Measurements from ENCODE around the gene ANKRD13B.

Gene ANKRD13B

GRCh38 chr17:29594519-29595090, 1.7 kb downstream of the ANKRD13B start:
- TF ChIP-seq HIC1 (tag by site-specific recombination; IDR thresholded peaks at IDR 0.05) (peak; percentile 74), SCRT2 (tag by site-specific recombination; IDR thresholded peaks at IDR 0.05) (0 out of 2 replicates have a peak, but pooled peaks have one; percentile 10), ZNF221 (tag by site-specific recombination; IDR thresholded peaks at IDR 0.05; ENCODE audit: borderline replicate concordance) (no peak), ZNF335 (tag by site-specific recombination; conservative IDR thresholded peaks at IDR 0.05) (peak; percentile 9; the same call in 1 of the 2 replicates)
- POLR2A ChIA-PET = interaction anchor here (1.2 to 1.7 kb wide), 2 partner anchors 14 to 28 kb away, joined by 4 to 5 read pairs; partner anchors contain the start of gene CORO6
- H3K4me3 ChIP-seq (ENCODE audit: low read depth, low read length) = peak overlapping the region; percentile 67; the same call in 1 of the 2 replicates

GRCh38 chr17:29595107-29595942, 2.4 kb downstream of the ANKRD13B start:
- ChIA-PET CTCF (interaction anchor here (0.9 to 5.1 kb wide), 5 partner anchors 10 to 44 kb away, joined by 3 to 74 read pairs (median 3); no protein-coding TSS in a partner anchor), POLR2A (interaction anchor here (0.7 to 1.2 kb wide), 2 partner anchors 14 to 42 kb away, joined by 4 read pairs; no protein-coding TSS in a partner anchor)
- H3K4me1 ChIP-seq (ENCODE audit: control insufficient read depth, insufficient read depth, low read length) = peaks cover 36% of the 10 kb centered on the region
- no peaks in the 10 kb centered on the region for H3K9me3 ChIP-seq (ENCODE audit: control insufficient read depth, insufficient read depth, low read depth, low read length)
- H3K27ac ChIP-seq (ENCODE audit: extremely low read depth, low read depth, low read length) = no peak overlapping the region
- no peaks in the 10 kb centered on the region for H3K36me3 ChIP-seq (ENCODE audit: control insufficient read depth in 2 of 2, insufficient read depth in 1 of 2, low read length in 2 of 2)
- no peak overlapping the region for H3K4me3 ChIP-seq (ENCODE audit: low read depth, low read length)
- TF ChIP-seq ZSCAN16 (tag by site-specific recombination; IDR thresholded peaks at IDR 0.05) (no peak), ZNF140 (tag by site-specific recombination; IDR thresholded peaks at IDR 0.05) (no peak), SCRT2 (tag by site-specific recombination; IDR thresholded peaks at IDR 0.05) (no peak), ZNF341 (tag by site-specific recombination; IDR thresholded peaks at IDR 0.05; ENCODE audit: low read depth) (no peak), RBAK (tag by site-specific recombination; IDR thresholded peaks at IDR 0.05) (no peak), ZNF596 (tag by site-specific recombination; IDR thresholded peaks at IDR 0.05) (no peak), ZNF416 (tag by site-specific recombination; IDR thresholded peaks at IDR 0.05) (no peak), BCL11B (tag by site-specific recombination; IDR thresholded peaks at IDR 0.05; ENCODE audit: low read depth) (no peak), ZBTB17 (tag by site-specific recombination; IDR thresholded peaks at IDR 0.05) (peak; percentile 68), PRDM10 (tag by site-specific recombination; IDR thresholded peaks at IDR 0.05) (no peak), EGR2 (tag by site-specific recombination; IDR thresholded peaks at IDR 0.05; ENCODE audit: low read depth) (0 out of 2 replicates have a peak, but pooled peaks have one; percentile 35), GLI4 (tag by site-specific recombination; IDR thresholded peaks at IDR 0.05) (no peak), ZNF626 (tag by site-specific recombination; IDR thresholded peaks at IDR 0.05) (no peak), SP2 (tag by site-specific recombination; IDR thresholded peaks at IDR 0.05) (no peak), ZNF660 (tag by site-specific recombination; IDR thresholded peaks at IDR 0.05) (no peak), ZNF350 (tag by site-specific recombination; IDR thresholded peaks at IDR 0.05) (no peak)
- TF ChIP-seq, protein P1, sequence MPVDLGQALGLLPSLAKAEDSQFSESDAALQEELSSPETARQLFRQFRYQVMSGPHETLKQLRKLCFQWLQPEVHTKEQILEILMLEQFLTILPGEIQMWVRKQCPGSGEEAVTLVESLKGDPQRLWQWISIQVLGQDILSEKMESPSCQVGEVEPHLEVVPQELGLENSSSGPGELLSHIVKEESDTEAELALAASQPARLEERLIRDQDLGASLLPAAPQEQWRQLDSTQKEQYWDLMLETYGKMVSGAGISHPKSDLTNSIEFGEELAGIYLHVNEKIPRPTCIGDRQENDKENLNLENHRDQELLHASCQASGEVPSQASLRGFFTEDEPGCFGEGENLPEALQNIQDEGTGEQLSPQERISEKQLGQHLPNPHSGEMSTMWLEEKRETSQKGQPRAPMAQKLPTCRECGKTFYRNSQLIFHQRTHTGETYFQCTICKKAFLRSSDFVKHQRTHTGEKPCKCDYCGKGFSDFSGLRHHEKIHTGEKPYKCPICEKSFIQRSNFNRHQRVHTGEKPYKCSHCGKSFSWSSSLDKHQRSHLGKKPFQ (tag by site-specific recombination; IDR thresholded peaks at IDR 0.05) = peak; percentile 79; the same call in 1 of the 2 replicates
- TF ChIP-seq, protein P2, sequence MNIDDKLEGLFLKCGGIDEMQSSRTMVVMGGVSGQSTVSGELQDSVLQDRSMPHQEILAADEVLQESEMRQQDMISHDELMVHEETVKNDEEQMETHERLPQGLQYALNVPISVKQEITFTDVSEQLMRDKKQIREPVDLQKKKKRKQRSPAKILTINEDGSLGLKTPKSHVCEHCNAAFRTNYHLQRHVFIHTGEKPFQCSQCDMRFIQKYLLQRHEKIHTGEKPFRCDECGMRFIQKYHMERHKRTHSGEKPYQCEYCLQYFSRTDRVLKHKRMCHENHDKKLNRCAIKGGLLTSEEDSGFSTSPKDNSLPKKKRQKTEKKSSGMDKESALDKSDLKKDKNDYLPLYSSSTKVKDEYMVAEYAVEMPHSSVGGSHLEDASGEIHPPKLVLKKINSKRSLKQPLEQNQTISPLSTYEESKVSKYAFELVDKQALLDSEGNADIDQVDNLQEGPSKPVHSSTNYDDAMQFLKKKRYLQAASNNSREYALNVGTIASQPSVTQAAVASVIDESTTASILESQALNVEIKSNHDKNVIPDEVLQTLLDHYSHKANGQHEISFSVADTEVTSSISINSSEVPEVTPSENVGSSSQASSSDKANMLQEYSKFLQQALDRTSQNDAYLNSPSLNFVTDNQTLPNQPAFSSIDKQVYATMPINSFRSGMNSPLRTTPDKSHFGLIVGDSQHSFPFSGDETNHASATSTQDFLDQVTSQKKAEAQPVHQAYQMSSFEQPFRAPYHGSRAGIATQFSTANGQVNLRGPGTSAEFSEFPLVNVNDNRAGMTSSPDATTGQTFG (tag by site-specific recombination; IDR thresholded peaks at IDR 0.05; ENCODE audit: borderline replicate concordance) = no peak

More at GRCh38 chr17:29594519-29595090, 1.7 kb downstream of the ANKRD13B start:
- peaks cover 43% of the 10 kb centered on the region for H3K4me1 ChIP-seq (ENCODE audit: control insufficient read depth, insufficient read depth, low read length)
- no peaks in the 10 kb centered on the region for H3K9me3 ChIP-seq (ENCODE audit: control insufficient read depth, insufficient read depth, low read depth, low read length)
- no peaks in the 10 kb centered on the region for H3K36me3 ChIP-seq (ENCODE audit: control insufficient read depth in 2 of 2, insufficient read depth in 1 of 2, low read length in 2 of 2)
- CTCF ChIA-PET = interaction anchor here (0.5 to 5.1 kb wide), 12 partner anchors 10 to 445 kb away, joined by 3 to 74 read pairs (median 4); no protein-coding TSS in a partner anchor
- H3K27ac ChIP-seq (ENCODE audit: extremely low read depth, low read depth, low read length) = peak overlapping the region; percentile 72; the same call in 1 of the 2 replicates
